Measurements from ENCODE around the gene CCDC74B.
"Not testable (repeated sequence)": the region's sequence is repeated elsewhere in the genome, so short reads cannot be mapped to it uniquely, and the experiment has no call there.

Gene CCDC74B

DNA sequence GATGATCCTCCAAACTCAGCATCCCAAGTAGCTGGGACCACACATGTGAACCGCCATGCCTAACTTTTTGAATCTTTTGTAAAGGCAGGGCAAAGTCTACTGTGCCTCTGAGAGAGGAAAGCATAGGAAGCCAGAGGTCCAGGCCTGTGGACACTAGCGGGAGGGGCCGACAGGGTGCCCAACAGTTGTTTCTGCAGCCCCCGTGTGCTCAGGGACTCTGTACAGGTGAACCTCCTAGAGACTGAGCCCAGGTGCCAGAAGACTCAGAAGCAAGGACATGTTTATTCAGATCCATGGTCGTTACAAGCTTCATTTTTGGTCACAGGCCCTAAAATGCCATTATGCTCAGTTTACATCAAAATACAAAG lies 6.2 kb upstream of the CCDC74B start:
- DNase-seq (ENCODE audit: low read depth in 1 of 2, low spot score in 1 of 2) = not testable (repeated sequence)

- no peak for DNase-seq (ENCODE audit: low read depth in 1 of 2, low spot score in 1 of 2)
These were observed 5.6 kb upstream of the CCDC74B start for GRCh38 chr2:130150181-130151144.

GRCh38 chr2:130148515-130148914 lies 3.6 kb upstream of the CCDC74B start:
- not testable (repeated sequence) for DNase-seq (ENCODE audit: low read depth in 1 of 2, low spot score in 1 of 2)

GRCh38 chr2:130143266-130144039 lies 1.5 kb downstream of the CCDC74B start:
- DNase-seq (ENCODE audit: low read depth in 1 of 2, low spot score in 1 of 2) = not testable (repeated sequence)

- DNase-seq (ENCODE audit: low read depth in 1 of 2, low spot score in 1 of 2) = not testable (repeated sequence)
These were observed 2.3 kb downstream of the CCDC74B start for GRCh38 chr2:130142396-130143265.

GRCh38 chr2:130141645-130142370 lies 3.1 kb downstream of the CCDC74B start:
- not testable (repeated sequence) for DNase-seq (ENCODE audit: low read depth in 1 of 2, low spot score in 1 of 2)

DNA sequence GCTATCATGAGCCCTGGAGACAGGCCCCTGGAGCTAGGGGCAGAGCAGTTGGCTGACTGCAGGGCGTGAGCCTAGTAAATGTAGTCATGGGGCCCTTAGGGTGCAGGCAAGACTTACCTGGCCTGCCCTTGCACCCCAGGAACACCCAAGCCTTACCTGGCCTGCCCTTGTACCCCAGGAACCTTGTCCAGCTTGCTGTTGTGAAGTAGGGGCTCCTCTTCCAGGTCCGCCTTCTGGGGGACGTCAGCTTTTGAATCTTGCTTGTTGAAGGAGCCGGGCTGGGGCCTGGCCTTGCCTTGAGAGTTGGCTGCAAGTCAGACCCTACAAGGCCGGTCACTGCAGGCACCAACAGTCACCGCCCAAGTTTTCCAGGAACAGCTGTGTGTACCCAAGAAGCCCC lies 3.9 kb downstream of the CCDC74B start:
- DNase-seq (ENCODE audit: low read depth in 1 of 2, low spot score in 1 of 2) = not testable (repeated sequence)

DNA sequence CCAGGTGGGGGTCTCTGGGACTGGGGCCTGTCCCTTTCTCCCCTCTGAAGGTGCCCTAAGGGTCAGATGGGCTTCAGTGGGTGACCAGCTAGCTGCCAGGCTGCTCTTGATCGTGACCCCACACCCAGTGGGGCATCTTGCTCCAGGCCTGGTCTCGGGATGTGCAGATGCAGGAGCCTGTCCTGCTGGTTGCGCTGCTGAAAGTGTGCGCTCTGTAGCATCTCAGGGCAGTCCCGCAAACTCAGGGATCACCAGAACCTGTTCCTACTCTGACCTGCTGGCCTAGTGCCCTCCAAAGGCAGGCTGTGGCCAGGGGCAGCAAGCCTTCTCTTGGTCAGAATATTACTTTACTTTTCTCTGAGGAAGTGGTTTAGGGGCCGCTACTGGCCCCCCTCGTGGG lies 4.4 kb downstream of the CCDC74B start:
- DNase-seq (ENCODE audit: low read depth in 1 of 2, low spot score in 1 of 2) = not testable (repeated sequence)

DNA sequence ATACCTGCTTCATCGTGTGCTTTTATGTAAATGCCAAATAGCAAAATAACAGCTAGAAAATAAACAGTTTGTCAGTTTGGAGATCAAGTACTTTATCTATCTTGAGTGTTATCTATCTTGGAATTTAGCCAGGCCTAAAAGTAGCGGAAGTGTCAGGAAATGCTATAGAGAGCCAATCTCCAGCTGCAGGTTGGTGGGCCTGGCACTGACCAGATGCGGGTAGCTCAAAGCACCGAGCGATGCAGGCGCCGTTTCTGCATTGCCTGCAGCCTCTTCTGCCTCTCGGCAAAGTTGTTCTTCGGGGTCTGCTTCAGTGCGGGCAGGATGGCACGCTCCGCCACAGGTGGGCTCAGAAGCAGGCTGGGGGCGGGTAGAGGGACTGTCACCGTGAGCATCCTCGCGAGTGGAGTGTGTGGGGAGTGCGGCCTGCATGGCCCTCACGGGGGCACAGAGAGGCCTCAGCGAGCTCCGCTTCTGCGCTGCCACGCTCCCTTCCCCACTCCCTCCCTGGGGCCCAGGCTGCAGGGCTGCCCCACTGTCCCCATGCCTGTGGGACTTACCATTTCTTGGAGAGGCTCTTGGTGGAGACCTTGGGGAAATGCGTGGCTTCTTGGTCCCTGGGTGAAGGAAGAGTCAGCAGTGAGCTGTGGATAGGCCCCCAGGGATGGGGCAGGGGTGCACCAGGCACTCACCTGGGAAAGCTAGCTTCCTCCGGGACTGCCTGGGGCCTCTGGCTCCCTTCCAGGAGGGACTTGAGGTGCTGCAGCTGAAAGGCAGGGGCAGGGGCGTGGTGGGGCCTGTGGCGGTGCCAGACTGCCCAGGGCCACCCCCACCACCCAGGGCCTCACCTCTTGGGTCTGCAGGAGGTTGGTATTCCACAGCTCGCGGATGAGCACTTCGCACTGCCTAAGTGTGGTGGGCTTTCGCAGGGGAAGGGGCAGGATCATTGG lies 5.3 kb downstream of the CCDC74B start:
- not testable (repeated sequence) for DNase-seq (ENCODE audit: low read depth in 1 of 2, low spot score in 1 of 2)

- not testable (repeated sequence) for DNase-seq (ENCODE audit: low read depth in 1 of 2, low spot score in 1 of 2)
These were observed 6.1 kb downstream of the CCDC74B start for GRCh38 chr2:130138841-130139251.

DNA sequence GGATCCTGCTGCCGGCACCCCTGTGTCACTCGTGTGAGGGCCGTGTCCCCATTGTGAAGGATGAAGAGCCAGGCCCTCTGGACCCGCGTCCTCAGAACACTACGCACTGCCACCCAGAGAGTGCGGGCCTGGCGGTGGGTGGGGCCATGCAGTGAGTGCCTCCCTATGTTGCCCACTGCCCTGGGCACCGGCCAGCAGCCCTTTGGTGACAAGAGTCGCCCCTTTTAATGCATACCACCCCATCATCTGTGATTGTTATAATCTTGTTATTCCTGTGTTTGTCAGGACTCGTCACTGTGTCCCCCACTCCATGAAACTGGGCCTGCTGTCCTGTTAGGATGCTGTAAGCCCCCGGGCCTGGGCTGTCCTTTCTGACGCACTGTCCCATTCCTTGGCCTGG lies 6.6 kb downstream of the CCDC74B start:
- not testable (repeated sequence) for DNase-seq (ENCODE audit: low read depth in 1 of 2, low spot score in 1 of 2)

GRCh38 chr2:130137118-130137517 lies 7.8 kb downstream of the CCDC74B start:
- not testable (repeated sequence) for DNase-seq (ENCODE audit: low read depth in 1 of 2, low spot score in 1 of 2)

DNA sequence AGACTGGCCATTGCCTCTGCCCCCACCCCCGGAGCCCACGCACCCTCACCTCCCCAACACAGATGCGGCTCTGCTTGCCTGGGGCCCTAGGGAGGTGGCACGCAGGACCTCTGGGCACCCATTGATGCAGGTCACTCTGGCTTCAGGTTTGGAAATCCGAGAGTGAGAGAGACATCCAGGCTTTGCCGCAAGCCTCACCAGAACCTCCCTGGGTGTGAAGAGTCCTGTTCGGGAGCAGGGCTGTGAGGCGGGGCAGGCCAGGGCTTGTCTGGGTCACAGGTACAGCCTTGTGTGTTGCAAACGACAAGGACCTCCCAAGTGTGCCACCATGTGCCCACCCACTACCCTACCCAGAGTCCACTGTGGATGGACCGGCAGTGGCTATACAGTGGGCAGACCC lies 8.4 kb downstream of the CCDC74B start:
- not testable (repeated sequence) for DNase-seq (ENCODE audit: low read depth in 1 of 2, low spot score in 1 of 2)

DNA sequence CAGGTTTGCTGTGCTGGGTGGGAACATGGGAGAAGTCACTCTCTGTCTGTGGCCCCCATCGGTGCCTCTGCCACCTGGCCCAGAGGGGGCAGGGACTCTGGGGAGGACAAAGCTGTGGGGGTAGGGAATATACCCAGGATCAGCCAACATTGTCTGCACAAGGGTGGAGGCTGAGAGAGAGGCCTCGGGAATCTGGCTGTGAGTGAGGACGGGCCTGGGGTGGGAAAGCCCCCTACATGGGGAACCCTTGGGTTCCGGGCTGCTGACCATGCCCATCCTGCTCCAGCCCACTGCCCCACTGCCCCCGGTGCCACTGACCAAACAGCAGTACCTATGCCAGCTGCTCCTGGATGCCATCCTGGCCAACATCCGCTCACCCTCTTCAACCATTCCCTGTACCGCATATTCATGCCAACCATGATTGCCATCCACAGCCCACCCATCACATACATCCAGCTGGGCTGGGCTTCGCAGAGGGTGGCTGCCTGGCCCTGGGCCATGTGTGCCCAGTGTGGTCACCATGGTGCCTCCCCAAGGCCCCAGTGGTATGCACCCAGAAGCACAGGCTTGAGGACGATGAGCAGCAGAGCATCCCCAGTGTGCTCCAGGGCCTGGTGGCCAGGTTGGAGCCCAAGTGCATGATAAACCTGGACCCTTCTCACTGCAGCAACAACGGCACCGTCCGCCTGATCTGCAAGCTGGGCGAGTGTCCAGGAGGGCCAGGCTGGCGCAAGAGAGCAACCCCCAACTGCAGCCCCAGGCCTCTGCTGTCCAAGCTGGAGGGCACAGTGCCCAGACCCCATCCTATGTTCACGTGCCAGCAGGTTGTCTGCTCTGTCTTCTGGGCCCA lies 9.0 kb downstream of the CCDC74B start:
- DNase-seq (ENCODE audit: low read depth in 1 of 2, low spot score in 1 of 2) = no peak

- not testable (repeated sequence) for DNase-seq (ENCODE audit: low read depth in 1 of 2, low spot score in 1 of 2)
These were observed 15.6 kb downstream of the CCDC74B start, which contains the start of gene POTEF for GRCh38 chr2:130129120-130129829. Gene POTEF (minus strand): TSS chr2:130129222. CDS start chr2:130120515, 8,707 bp downstream.

- not testable (repeated sequence) for DNase-seq (ENCODE audit: low read depth in 1 of 2, low spot score in 1 of 2)
These were observed 16.4 kb downstream of the CCDC74B start for GRCh38 chr2:130128464-130128863.

- DNase-seq (ENCODE audit: low read depth in 1 of 2, low spot score in 1 of 2) = not testable (repeated sequence)
These were observed 17.2 kb downstream of the CCDC74B start for GRCh38 chr2:130127726-130128125.

All from activated CD4-positive, alpha-beta T cell treated with anti-CD3 and anti-CD28 coated beads, Interleukin-2, amount 50 U/mL, for 24 hours (primary cell).